Measurements from ENCODE around the gene ATP5IF1.

Gene ATP5IF1

DNA sequence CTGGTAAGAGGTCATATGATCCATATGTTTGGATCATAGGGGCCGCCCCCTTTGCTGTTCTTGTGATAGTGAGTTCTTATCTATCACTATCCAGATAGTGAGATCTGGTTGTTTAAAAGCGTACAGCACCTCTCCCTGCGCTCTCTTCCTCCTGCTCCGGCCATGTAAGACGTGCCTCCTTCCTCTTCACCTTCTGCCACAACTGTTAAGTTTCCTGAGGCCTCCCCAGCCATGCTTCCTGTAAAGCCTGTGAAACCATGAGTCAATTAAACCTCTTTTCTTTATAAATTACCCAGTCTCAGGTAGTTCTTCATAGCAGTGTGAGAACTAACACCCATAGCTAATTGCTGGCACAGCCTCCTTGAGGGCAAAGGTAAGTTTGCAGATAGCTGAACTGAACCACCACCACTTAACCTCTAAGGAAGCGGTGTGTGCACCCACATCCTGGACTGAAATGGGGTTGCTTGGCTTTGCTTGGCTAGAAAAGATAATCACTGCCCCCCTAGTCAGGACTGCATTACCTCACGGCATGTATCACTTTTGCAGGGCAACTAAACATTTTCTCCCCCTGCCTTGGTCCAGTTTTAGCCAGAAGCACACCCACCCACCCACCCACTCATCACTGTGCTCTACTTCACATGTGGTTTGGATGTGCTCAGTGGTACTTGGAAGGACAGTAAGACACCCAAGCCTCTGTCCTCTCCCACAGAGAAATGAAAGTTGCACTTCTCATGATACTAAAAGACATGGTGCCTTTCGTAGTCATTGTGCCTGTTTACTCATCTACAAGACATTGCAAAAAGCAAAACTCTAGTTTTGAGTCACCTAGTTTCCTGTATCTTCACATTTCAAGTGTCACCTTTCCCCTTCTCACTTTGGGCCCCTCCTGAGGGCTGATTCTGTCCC, 36.3 kb upstream of the ATP5IF1 start:
- DNase-seq (ENCODE audit: insufficient read length, low spot score) (peak; percentile 59), FAIRE-seq (peak; percentile 97)
- TF ChIP-seq POU2F2 (IDR thresholded peaks at IDR 0.05; ENCODE audit: low read depth, low read length) (peak; percentile 80), POLR2A (IDR thresholded peaks at IDR 0.05; ENCODE audit: low read depth, low read length) (peak; percentile 44; the same call in 1 of the 2 replicates), PAX5 (IDR thresholded peaks at IDR 0.05; ENCODE audit: insufficient read depth, low read length, severe bottlenecking) (peak; percentile 34), POLR2AphosphoS5 (IDR thresholded peaks at IDR 0.05; ENCODE audit: low read depth, low read length) (peak; percentile 59), TAF1 (IDR thresholded peaks at IDR 0.05; ENCODE audit: low read depth, low read length) (no peak), SPI1 (IDR thresholded peaks at IDR 0.05; ENCODE audit: low read depth, low read length) (peak; percentile 46; the same call in 1 of the 2 replicates)

GRCh38 chr1:28200234-28200873, 35.6 kb upstream of the ATP5IF1 start:
- FAIRE-seq (peak; percentile 41), DNase-seq (ENCODE audit: insufficient read length, low spot score) (no peak)
- TF ChIP-seq POU2F2 (IDR thresholded peaks at IDR 0.05; ENCODE audit: low read depth, low read length) (no peak), TAF1 (IDR thresholded peaks at IDR 0.05; ENCODE audit: low read depth, low read length) (no peak), PAX5 (IDR thresholded peaks at IDR 0.05; ENCODE audit: insufficient read depth, low read length, severe bottlenecking) (no peak), SPI1 (IDR thresholded peaks at IDR 0.05; ENCODE audit: low read depth, low read length) (no peak), POLR2A (IDR thresholded peaks at IDR 0.05; ENCODE audit: low read depth, low read length) (no peak), POLR2AphosphoS5 (IDR thresholded peaks at IDR 0.05; ENCODE audit: low read depth, low read length) (no peak)

DNA sequence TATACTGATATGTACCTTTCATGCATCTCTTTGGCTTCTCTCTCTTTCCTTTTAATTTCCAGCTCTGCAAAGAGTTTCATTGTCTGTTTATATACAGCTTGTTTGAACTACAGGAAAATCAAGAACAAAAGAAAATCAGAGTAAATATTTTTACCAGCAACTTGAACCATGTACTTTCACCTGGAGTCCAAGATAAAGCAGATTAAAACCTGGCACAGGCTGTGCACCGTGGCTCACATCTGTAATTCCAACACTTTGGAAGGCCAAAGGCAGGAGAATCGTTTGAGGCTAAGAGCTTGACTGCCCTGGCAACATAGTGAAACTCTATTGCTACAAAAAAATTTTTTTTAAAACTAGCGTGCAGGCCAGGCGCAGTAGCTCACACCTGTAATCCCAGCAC, 30.7 kb upstream of the ATP5IF1 start:
- no peak for DNase-seq (ENCODE audit: insufficient read length, low spot score)
- FAIRE-seq = no peak
- no peak for TF ChIP-seq POLR2A (IDR thresholded peaks at IDR 0.05; ENCODE audit: low read depth, low read length)
- TF ChIP-seq SPI1 (IDR thresholded peaks at IDR 0.05; ENCODE audit: low read depth, low read length) = no peak
- no peak for TF ChIP-seq POLR2AphosphoS5 (IDR thresholded peaks at IDR 0.05; ENCODE audit: low read depth, low read length)

DNA sequence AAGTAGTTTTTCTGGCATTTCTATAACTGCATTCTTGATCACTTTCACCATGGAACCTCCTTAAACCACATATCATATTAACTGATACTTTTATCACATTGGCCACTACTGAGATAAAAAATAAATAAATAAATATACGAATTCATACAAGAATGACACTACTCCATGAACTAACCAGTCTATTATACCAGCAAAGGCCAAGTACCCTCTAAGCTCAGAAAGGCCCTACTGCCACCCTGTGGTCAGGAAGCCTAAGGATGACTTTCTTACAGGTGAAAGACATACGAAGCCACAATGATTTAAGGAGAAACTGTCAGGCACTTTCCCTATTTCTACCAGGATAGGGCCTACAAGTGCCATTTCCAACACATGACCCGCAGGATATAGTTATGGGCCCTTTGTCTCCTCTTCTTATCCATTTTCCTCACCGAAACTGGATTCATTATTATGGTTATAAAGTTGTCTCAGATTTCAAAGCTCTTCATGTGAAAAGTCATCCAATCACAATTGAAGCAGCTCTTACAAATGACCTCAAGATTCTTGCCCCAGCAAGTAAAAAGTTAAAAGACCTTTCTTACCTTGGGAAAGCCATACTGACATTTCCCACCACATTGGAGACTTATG, 27.0 kb upstream of the ATP5IF1 start:
- no peak for TF ChIP-seq POLR2AphosphoS5 (IDR thresholded peaks at IDR 0.05; ENCODE audit: low read depth, low read length)
- TF ChIP-seq TAF1 (IDR thresholded peaks at IDR 0.05; ENCODE audit: low read depth, low read length) = no peak
- TF ChIP-seq PAX5 (IDR thresholded peaks at IDR 0.05; ENCODE audit: insufficient read depth, low read length, severe bottlenecking) = no peak
- TF ChIP-seq SPI1 (IDR thresholded peaks at IDR 0.05; ENCODE audit: low read depth, low read length) = no peak
- TF ChIP-seq POLR2A (IDR thresholded peaks at IDR 0.05; ENCODE audit: low read depth, low read length) = no peak
- no peak for TF ChIP-seq POU2F2 (IDR thresholded peaks at IDR 0.05; ENCODE audit: low read depth, low read length)
- no peak for DNase-seq (ENCODE audit: insufficient read length, low spot score)
- FAIRE-seq = peak; percentile 95

- FAIRE-seq (peak; percentile 69), DNase-seq (ENCODE audit: insufficient read length, low spot score) (no peak)
- TF ChIP-seq TAF1 (IDR thresholded peaks at IDR 0.05; ENCODE audit: low read depth, low read length) (no peak), PAX5 (IDR thresholded peaks at IDR 0.05; ENCODE audit: insufficient read depth, low read length, severe bottlenecking) (no peak), POLR2A (IDR thresholded peaks at IDR 0.05; ENCODE audit: low read depth, low read length) (no peak), SPI1 (IDR thresholded peaks at IDR 0.05; ENCODE audit: low read depth, low read length) (no peak), POU2F2 (IDR thresholded peaks at IDR 0.05; ENCODE audit: low read depth, low read length) (no peak), POLR2AphosphoS5 (IDR thresholded peaks at IDR 0.05; ENCODE audit: low read depth, low read length) (no peak)
Observed at GRCh38 chr1:28209700-28210099, 26.2 kb upstream of the ATP5IF1 start.

- DNase-seq (ENCODE audit: insufficient read length, low spot score) = no peak
- FAIRE-seq = no peak
- TF ChIP-seq PAX5 (IDR thresholded peaks at IDR 0.05; ENCODE audit: insufficient read depth, low read length, severe bottlenecking) (no peak), POLR2A (IDR thresholded peaks at IDR 0.05; ENCODE audit: low read depth, low read length) (no peak), POLR2AphosphoS5 (IDR thresholded peaks at IDR 0.05; ENCODE audit: low read depth, low read length) (no peak), POU2F2 (IDR thresholded peaks at IDR 0.05; ENCODE audit: low read depth, low read length) (no peak), SPI1 (IDR thresholded peaks at IDR 0.05; ENCODE audit: low read depth, low read length) (no peak), TAF1 (IDR thresholded peaks at IDR 0.05; ENCODE audit: low read depth, low read length) (no peak)
Observed at GRCh38 chr1:28213315-28213714, 22.6 kb upstream of the ATP5IF1 start.

- DNase-seq (ENCODE audit: insufficient read length, low spot score) (no peak), FAIRE-seq (no peak)
- TF ChIP-seq PAX5 (IDR thresholded peaks at IDR 0.05; ENCODE audit: insufficient read depth, low read length, severe bottlenecking) = no peak
- no peak for TF ChIP-seq SPI1 (IDR thresholded peaks at IDR 0.05; ENCODE audit: low read depth, low read length)
- no peak for TF ChIP-seq POLR2A (IDR thresholded peaks at IDR 0.05; ENCODE audit: low read depth, low read length)
- TF ChIP-seq POU2F2 (IDR thresholded peaks at IDR 0.05; ENCODE audit: low read depth, low read length) = no peak
- TF ChIP-seq TAF1 (IDR thresholded peaks at IDR 0.05; ENCODE audit: low read depth, low read length) = no peak
- no peak for TF ChIP-seq POLR2AphosphoS5 (IDR thresholded peaks at IDR 0.05; ENCODE audit: low read depth, low read length)
Observed at GRCh38 chr1:28229089-28229488, 6.8 kb upstream of the ATP5IF1 start.

DNA sequence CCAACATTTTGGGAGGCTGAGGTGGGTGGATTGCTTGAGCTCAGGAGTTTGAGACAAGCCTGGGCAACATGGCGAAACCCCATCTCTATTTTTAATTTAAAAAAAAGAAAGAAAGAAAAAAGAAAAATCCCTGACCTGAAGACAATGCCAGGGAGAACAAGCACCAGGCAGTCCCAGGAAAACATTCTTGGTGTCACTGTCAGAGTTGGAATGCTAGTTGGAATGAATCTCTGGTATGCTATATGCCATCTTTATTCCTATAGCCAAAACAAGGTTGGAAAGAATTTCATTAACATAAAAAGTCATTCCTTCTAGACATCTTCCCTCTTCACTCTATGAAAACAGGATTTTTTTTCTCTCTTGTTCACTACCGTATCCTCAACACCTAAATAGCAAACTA, 5.9 kb upstream of the ATP5IF1 start:
- TF ChIP-seq SPI1 (IDR thresholded peaks at IDR 0.05; ENCODE audit: low read depth, low read length) (no peak), PAX5 (IDR thresholded peaks at IDR 0.05; ENCODE audit: insufficient read depth, low read length, severe bottlenecking) (no peak), POU2F2 (IDR thresholded peaks at IDR 0.05; ENCODE audit: low read depth, low read length) (no peak), POLR2A (IDR thresholded peaks at IDR 0.05; ENCODE audit: low read depth, low read length) (no peak), TAF1 (IDR thresholded peaks at IDR 0.05; ENCODE audit: low read depth, low read length) (no peak), POLR2AphosphoS5 (IDR thresholded peaks at IDR 0.05; ENCODE audit: low read depth, low read length) (no peak)
- DNase-seq (ENCODE audit: insufficient read length, low spot score) (no peak), FAIRE-seq (no peak)

Measured in GM12891 (cell line).